Right lobe of liver (tissue), 4 donors: Measurements from ENCODE around the gene MACROD2.

Experiments used
- POLR2A ChIP-seq: fragments of 450-650 bp; IDR thresholded peaks from one replicate; pipeline ENCODE4 v1.6.1; 2017; ENCODE audit warnings: antibody characterized with exemption, mild to moderate bottlenecking
- TF ChIP-seq, protein P1 (sequence below), 4 donors: fragments of 200-600 bp in 3 of 4; fragments of 450-650 bp in 1 of 4; IDR thresholded peaks; one replicate each; pipeline versions ENCODE4 v1.5.1 to v1.8.0; 2016 to 2022; ENCODE audit warnings: antibody characterized with exemption in 4 of 4, mild to moderate bottlenecking in 2 of 4
- donor health status: DM: no; HTN: no; CAD: no.
- donor health status: DM: no; HTN: no; CAD: no.
- donor health status: DM: no; HTN: yes; CAD: no.

GRCh38 chr20:14937021-14937420 lies 941.7 kb downstream of the MACROD2 start:
- no peak for TF ChIP-seq POLR2A
- TF ChIP-seq, protein P1, sequence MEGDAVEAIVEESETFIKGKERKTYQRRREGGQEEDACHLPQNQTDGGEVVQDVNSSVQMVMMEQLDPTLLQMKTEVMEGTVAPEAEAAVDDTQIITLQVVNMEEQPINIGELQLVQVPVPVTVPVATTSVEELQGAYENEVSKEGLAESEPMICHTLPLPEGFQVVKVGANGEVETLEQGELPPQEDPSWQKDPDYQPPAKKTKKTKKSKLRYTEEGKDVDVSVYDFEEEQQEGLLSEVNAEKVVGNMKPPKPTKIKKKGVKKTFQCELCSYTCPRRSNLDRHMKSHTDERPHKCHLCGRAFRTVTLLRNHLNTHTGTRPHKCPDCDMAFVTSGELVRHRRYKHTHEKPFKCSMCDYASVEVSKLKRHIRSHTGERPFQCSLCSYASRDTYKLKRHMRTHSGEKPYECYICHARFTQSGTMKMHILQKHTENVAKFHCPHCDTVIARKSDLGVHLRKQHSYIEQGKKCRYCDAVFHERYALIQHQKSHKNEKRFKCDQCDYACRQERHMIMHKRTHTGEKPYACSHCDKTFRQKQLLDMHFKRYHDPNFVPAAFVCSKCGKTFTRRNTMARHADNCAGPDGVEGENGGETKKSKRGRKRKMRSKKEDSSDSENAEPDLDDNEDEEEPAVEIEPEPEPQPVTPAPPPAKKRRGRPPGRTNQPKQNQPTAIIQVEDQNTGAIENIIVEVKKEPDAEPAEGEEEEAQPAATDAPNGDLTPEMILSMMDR (IDR thresholded peaks at IDR 0.05), result no peak
